ENCODE data around the gene PCIF1. TPM values are rescaled to one million over a fixed set of nuclear protein-coding genes. Genes with fewer than 3 reads are reported as not detected.
"Not testable (repeated sequence)": the region's sequence is repeated elsewhere in the genome, so short reads cannot be mapped to it uniquely, and the experiment has no call there.

Gene PCIF1
- total RNA-seq, 1 donor from 2014 or later, result 42.1 TPM

- H3K27ac Mint-ChIP-seq (ENCODE audit: unreplicated experiment), result no peak overlapping the region
- no peaks in the 10 kb centered on the region for H3K27me3 Mint-ChIP-seq (ENCODE audit: unreplicated experiment)
- no peak for DNase-seq (ENCODE audit: extremely low spot score, unreplicated experiment)
- no peaks in the 10 kb centered on the region for H3K4me1 Mint-ChIP-seq (ENCODE audit: unreplicated experiment)
- no peak overlapping the region for H3K4me3 Mint-ChIP-seq (ENCODE audit: unreplicated experiment)
- H3K36me3 Mint-ChIP-seq (ENCODE audit: unreplicated experiment), result peaks cover 29% of the 10 kb centered on the region
- no peak for TF ChIP-seq CTCF (IDR thresholded peaks at IDR 0.05)
- no peaks in the 10 kb centered on the region for H3K9me3 Mint-ChIP-seq (ENCODE audit: unreplicated experiment)
Observed at GRCh38 chr20:45949542-45950329, 15.3 kb downstream of the PCIF1 start.

- no peaks in the 10 kb centered on the region for H3K4me1 Mint-ChIP-seq (ENCODE audit: unreplicated experiment)
- TF ChIP-seq CTCF (IDR thresholded peaks at IDR 0.05), result no peak
- H3K36me3 Mint-ChIP-seq (ENCODE audit: unreplicated experiment), result peaks cover 29% of the 10 kb centered on the region
- no peak overlapping the region for H3K27ac Mint-ChIP-seq (ENCODE audit: unreplicated experiment)
- no peaks in the 10 kb centered on the region for H3K9me3 Mint-ChIP-seq (ENCODE audit: unreplicated experiment)
- no peak overlapping the region for H3K4me3 Mint-ChIP-seq (ENCODE audit: unreplicated experiment)
- H3K27me3 Mint-ChIP-seq (ENCODE audit: unreplicated experiment), result no peaks in the 10 kb centered on the region
- DNase-seq (ENCODE audit: extremely low spot score, unreplicated experiment), result no peak
Observed at GRCh38 chr20:45950330-45950646, 15.8 kb downstream of the PCIF1 start.

- no peaks in the 10 kb centered on the region for H3K27me3 Mint-ChIP-seq (ENCODE audit: unreplicated experiment)
- DNase-seq (ENCODE audit: extremely low spot score, unreplicated experiment), result no peak
- no peak overlapping the region for H3K4me3 Mint-ChIP-seq (ENCODE audit: unreplicated experiment)
- H3K9me3 Mint-ChIP-seq (ENCODE audit: unreplicated experiment), result no peaks in the 10 kb centered on the region
- no peaks in the 10 kb centered on the region for H3K4me1 Mint-ChIP-seq (ENCODE audit: unreplicated experiment)
- peaks cover 32% of the 10 kb centered on the region for H3K36me3 Mint-ChIP-seq (ENCODE audit: unreplicated experiment)
- H3K27ac Mint-ChIP-seq (ENCODE audit: unreplicated experiment), result no peak overlapping the region
- TF ChIP-seq CTCF (IDR thresholded peaks at IDR 0.05), result no peak
Observed at GRCh38 chr20:45951925-45952834, 17.7 kb downstream of the PCIF1 start.

GRCh38 chr20:45952861-45953260, 18.4 kb downstream of the PCIF1 start:
- H3K27me3 Mint-ChIP-seq (ENCODE audit: unreplicated experiment), result no peaks in the 10 kb centered on the region
- H3K27ac Mint-ChIP-seq (ENCODE audit: unreplicated experiment), result no peak overlapping the region
- peaks cover 28% of the 10 kb centered on the region for H3K36me3 Mint-ChIP-seq (ENCODE audit: unreplicated experiment)
- TF ChIP-seq CTCF (IDR thresholded peaks at IDR 0.05), result no peak
- H3K4me1 Mint-ChIP-seq (ENCODE audit: unreplicated experiment), result no peaks in the 10 kb centered on the region
- no peaks in the 10 kb centered on the region for H3K9me3 Mint-ChIP-seq (ENCODE audit: unreplicated experiment)
- no peak overlapping the region for H3K4me3 Mint-ChIP-seq (ENCODE audit: unreplicated experiment)
- DNase-seq (ENCODE audit: extremely low spot score, unreplicated experiment), result no peak

GRCh38 chr20:45953672-45954071, 19.2 kb downstream of the PCIF1 start:
- Mint-ChIP-seq H3K4me3 (ENCODE audit: unreplicated experiment) (no peak overlapping the region), H3K27me3 (ENCODE audit: unreplicated experiment) (no peaks in the 10 kb centered on the region), H3K4me1 (ENCODE audit: unreplicated experiment) (no peaks in the 10 kb centered on the region), H3K9me3 (ENCODE audit: unreplicated experiment) (no peaks in the 10 kb centered on the region), H3K36me3 (ENCODE audit: unreplicated experiment) (peaks cover 29% of the 10 kb centered on the region), H3K27ac (ENCODE audit: unreplicated experiment) (no peak overlapping the region)
- no peak for TF ChIP-seq CTCF (IDR thresholded peaks at IDR 0.05)
- no peak for DNase-seq (ENCODE audit: extremely low spot score, unreplicated experiment)

- peaks cover 39% of the 10 kb centered on the region for H3K36me3 Mint-ChIP-seq (ENCODE audit: unreplicated experiment)
- not testable (repeated sequence) for H3K27me3 Mint-ChIP-seq (ENCODE audit: unreplicated experiment); H3K4me3 Mint-ChIP-seq (ENCODE audit: unreplicated experiment); DNase-seq (ENCODE audit: extremely low spot score, unreplicated experiment); H3K4me1 Mint-ChIP-seq (ENCODE audit: unreplicated experiment); H3K9me3 Mint-ChIP-seq (ENCODE audit: unreplicated experiment); H3K27ac Mint-ChIP-seq (ENCODE audit: unreplicated experiment)
Observed at GRCh38 chr20:45956326-45956725, 21.8 kb downstream of the PCIF1 start.

Data from osteocyte (in vitro differentiated cells).